ENCODE data around the gene BTN1A1.

DNA sequence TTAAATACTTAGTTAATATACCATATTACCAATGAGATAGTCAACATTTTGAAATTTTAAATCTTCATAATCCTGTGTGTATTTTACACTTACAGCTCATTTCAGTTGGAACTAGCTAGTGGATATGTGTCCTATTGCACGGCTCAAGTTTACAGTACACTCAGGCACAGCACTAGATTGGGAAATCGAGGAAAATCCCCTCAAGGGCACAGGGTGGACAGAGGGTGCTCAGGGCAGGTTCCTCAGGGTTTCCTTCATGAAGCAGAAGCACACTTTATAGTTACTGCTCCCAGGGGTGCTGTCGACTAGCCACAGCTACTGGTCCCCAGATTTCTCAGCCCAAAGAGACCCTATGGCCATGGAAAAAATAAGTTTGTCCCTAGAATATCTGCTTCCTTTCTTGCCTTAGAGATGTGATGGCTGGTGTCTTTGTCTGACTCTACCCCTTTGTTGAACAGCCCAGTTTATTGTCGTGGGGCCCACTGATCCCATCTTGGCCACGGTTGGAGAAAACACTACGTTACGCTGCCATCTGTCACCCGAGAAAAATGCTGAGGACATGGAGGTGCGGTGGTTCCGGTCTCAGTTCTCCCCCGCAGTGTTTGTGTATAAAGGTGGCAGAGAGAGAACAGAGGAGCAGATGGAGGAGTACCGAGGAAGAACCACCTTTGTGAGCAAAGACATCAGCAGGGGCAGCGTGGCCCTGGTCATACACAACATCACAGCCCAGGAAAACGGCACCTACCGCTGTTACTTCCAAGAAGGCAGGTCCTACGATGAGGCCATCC, 40.9 kb upstream of the BTN1A1 start:
- TF ChIP-seq, protein P1, sequence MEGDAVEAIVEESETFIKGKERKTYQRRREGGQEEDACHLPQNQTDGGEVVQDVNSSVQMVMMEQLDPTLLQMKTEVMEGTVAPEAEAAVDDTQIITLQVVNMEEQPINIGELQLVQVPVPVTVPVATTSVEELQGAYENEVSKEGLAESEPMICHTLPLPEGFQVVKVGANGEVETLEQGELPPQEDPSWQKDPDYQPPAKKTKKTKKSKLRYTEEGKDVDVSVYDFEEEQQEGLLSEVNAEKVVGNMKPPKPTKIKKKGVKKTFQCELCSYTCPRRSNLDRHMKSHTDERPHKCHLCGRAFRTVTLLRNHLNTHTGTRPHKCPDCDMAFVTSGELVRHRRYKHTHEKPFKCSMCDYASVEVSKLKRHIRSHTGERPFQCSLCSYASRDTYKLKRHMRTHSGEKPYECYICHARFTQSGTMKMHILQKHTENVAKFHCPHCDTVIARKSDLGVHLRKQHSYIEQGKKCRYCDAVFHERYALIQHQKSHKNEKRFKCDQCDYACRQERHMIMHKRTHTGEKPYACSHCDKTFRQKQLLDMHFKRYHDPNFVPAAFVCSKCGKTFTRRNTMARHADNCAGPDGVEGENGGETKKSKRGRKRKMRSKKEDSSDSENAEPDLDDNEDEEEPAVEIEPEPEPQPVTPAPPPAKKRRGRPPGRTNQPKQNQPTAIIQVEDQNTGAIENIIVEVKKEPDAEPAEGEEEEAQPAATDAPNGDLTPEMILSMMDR (conservative IDR thresholded peaks at IDR 0.05 in 1 of 2, IDR thresholded peaks at IDR 0.05 in 1 of 2; ENCODE audit: low read depth in 1 of 2, low read length in 2 of 2): no peak
- no peak for TF ChIP-seq EZH2 (IDR thresholded peaks at IDR 0.05; ENCODE audit: low read length, missing control alignments)
